HAP-1 (cell line): Measurements from ENCODE around the gene PSMA3.

ENCODE experiments used
- DNase-seq, 2 experiments: peaks; one replicate each; pipeline ENCODE4 v3.0.0-alpha.2; 2016 to 2020; ENCODE audit warnings: low spot score in 2 of 2
- H3K27me3 ChIP-seq: fragments of 250-450 bp; sonication (Bioruptor Pico); 2 replicates; pipeline ENCODE4 v1.5.1; 2020; ENCODE audit warnings: low read depth, mild to moderate bottlenecking, moderate library complexity
- H3K36me3 ChIP-seq: fragments of 250-450 bp; sonication (Bioruptor Pico); replicated peaks from 2 replicates; pipeline ENCODE4 v1.5.1; 2020; ENCODE audit warnings: mild to moderate bottlenecking
- H3K4me1 ChIP-seq: fragments of 250-450 bp; sonication (Bioruptor Pico); 2 replicates; pipeline ENCODE4 v1.5.1; 2020; ENCODE audit warnings: mild to moderate bottlenecking
- H3K4me3 ChIP-seq: fragments of 250-450 bp; sonication (Bioruptor Pico); 2 replicates; pipeline ENCODE4 v1.5.1; 2020; ENCODE audit warnings: mild to moderate bottlenecking, moderate library complexity
- H3K9me3 ChIP-seq: fragments of 250-450 bp; sonication (Bioruptor Pico); 2 replicates; pipeline ENCODE4 v1.5.1; 2020; ENCODE audit warnings: mild to moderate bottlenecking, moderate library complexity
- in situ Hi-C: fragments of 300-500 bp; cut with MboI; formaldehyde crosslinking; loops from 3 replicates; pipeline ENCODE4 v1.14.3; 2020; ENCODE audit warnings: low sequenced_read_pairs, inconsistent platforms, mixed read lengths

The PSMA3 gene

DNA sequence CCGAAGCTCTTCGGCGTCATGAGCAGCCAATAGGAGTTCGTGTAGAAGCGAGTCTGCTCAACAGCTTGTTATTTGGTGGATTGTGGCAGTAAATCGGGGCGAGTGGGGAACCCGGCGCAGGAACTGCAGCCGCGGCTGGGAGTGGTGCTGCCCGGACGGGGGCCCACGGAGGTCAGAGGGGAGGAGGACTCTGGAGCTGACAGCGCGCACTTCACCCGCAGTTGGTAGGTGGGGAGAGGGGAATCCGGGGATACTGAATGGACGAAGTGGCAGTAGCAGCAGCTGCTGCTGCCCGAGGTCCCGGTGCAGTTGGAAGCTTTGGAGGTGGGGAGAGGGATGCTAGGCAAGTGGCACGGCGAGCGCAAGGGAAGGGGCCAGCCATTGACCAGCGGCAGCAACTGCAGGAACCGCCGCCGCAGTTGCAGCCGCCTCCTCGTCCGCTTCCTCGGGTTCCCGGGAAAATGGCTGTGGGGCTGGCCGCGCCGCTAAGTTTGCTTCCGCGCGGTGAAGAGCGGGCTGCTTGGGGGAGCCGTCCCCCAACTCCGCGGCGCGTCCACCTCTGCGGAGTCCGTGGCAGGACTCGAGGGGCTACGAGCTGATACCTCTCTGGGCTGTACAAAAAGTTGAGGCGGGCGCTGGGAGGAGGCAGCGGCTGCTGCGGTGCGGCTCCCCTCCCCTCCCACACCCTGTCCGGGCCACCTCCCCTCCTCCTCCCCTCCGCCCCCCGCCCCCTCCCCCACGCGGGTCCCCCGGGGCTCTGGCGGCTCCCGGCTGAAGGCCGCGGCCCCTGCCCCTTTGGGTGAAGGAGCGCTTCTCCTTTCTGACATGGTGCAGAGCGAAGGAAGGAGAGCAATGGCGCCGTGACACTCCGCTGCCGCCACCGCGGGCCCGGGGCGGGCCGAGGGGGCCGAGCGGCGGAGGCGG, 54.1 kb downstream of the PSMA3 start, which contains the start of gene ARID4A:
Gene ARID4A, plus strand, starts transcription at position 79 of the 924 bp plus-strand sequence. CDS start 1,300 bp downstream, outside the sequence.
- Histone ChIP-seq H3K4me1 (peaks cover 10% of the 10 kb centered on the region), H3K36me3 (peaks cover 21% of the 10 kb centered on the region), H3K9me3 (no peaks in the 10 kb centered on the region), H3K4me3 (peak within 1 kb of the TSS; percentile 85), H3K27me3 (no peaks in the 10 kb centered on the region)
- DNase-seq, result peak; percentile 28 to 44
- in situ Hi-C loops, result no loop called here

DNA sequence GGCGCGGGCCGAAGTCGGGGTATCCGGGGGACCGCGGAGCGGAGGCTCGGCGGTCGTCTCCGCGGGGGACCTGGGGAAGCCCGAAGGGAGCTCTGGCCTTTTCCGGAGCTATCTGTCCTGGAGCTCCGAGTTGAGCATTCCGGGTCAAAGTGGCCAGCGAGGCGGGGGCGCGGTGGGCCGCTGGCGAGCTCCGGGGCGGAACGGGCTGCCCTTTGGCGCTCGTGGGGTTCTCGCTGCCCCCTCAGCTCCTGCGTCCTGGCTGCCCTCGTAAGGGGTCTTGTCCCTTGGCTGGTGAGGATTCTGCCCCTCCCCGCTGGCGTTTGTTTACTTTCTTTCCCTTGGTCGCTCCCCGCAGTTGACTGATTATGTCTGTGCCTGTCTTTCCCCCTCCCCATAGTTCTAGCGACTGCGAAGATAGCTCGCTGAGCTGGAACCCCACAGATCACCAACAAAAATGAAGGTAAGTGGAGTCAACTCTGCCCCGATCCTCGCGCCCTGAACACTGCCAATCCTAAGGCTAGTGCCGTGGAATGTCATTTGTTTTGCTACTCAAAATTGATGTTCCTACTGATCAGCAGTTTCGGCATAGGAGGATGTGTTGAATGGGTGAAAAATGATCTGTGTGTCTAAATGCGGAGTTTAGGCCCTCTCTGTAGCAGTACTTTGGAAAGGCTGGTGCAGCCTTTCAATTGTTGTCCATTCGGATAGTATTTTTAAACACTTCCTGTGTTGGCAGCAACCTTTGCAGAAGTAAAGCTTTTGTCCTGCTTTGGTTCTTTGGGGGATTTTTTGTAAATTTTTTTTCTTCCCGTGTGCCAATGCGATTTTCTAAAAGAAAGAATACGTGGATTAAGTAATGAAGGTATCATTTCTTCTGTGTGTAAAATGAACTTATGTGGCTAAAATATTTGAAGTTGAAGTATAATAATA, 55.0 kb downstream of the PSMA3 start:
- DNase-seq, result peak in 1 of 2 experiments; percentile 26
- in situ Hi-C loops, result no loop called here
- Histone ChIP-seq H3K9me3 (no peaks in the 10 kb centered on the region), H3K4me3 (peak overlapping the region; percentile 85), H3K27me3 (no peaks in the 10 kb centered on the region), H3K4me1 (peaks cover 10% of the 10 kb centered on the region), H3K36me3 (peaks cover 13% of the 10 kb centered on the region)

DNA sequence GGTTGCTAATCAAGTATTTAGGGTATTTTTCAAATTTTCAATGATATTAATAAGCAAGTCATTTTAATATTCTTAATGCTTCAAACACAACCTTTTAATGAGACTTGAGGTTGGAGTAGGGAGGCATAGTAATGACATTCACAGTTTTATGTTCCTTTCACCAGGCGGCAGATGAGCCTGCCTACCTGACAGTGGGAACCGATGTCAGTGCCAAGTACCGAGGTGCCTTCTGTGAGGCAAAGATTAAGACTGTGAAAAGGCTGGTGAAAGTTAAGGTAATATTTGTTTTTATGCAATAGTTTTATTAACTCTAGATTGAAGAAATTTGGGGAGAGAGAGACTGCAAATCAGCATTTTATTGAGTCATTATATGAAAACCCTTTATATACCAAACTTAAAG, 56.8 kb downstream of the PSMA3 start:
- H3K9me3 ChIP-seq, result no peaks in the 10 kb centered on the region
- in situ Hi-C loops, result no loop called here
- H3K4me1 ChIP-seq, result peaks cover 18% of the 10 kb centered on the region
- H3K4me3 ChIP-seq, result no peak overlapping the region
- DNase-seq, result no peak
- H3K36me3 ChIP-seq, result peaks cover 3% of the 10 kb centered on the region
- no peaks in the 10 kb centered on the region for H3K27me3 ChIP-seq

DNA sequence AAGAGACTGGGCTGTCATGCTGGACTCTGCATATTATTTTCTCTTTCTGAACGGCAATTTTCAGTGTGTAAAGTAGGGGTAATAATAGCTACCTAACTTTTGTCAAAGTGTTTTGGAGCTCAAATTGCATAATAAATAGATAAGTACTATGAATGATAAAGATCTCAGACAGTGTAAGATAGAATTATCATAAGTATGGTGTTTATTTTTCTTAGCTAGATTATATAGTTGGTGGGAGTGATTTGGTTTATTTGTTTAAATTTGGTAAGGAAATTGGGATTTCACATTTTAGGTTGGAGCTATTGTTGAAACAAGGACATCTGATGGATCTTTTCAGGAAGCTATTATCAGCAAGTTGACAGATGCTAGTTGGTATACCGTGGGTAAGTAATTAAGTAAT, 61.1 kb downstream of the PSMA3 start:
- Histone ChIP-seq H3K9me3 (no peaks in the 10 kb centered on the region), H3K4me3 (no peak overlapping the region), H3K27me3 (no peaks in the 10 kb centered on the region), H3K4me1 (peaks cover 25% of the 10 kb centered on the region), H3K36me3 (peaks cover 3% of the 10 kb centered on the region)
- peak in 1 of 2 experiments; percentile 39 for DNase-seq
- in situ Hi-C loops, result no loop called here

DNA sequence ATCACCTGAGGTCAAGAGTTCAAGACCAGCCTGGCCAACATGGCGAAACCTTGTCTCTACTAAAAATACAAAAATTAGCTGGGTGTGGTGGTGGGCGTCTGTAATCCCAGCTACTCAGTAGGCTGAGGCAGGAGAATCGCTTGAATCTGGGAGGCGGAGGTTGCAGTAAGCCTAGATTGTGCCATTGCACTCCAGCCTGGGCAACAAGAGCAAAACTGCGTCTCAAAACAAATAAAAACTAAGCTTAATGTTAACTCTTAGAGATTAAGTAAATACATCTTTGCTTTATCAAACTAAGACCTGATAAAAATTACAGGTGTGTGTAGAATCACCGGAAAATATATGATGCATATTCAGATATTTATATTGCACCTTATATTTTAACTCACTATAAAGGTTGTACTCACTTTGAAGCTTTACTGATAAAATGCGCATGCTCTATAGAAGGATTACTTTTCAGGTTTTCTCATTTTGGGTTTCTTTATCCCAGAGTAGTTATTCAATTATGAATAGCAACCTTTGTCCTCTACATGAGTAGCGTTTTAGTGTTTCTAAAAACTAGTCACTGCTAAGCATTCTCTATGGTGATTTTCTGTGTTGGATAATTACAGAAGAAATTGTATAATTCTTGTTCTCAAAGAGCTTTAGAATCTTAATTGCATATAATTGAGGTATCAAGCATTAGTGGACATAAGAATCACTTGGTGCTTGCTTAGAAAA, 63.1 kb downstream of the PSMA3 start:
- DNase-seq, result no peak
- Histone ChIP-seq H3K27me3 (no peaks in the 10 kb centered on the region), H3K4me3 (no peak overlapping the region), H3K9me3 (no peaks in the 10 kb centered on the region), H3K4me1 (peaks cover 25% of the 10 kb centered on the region), H3K36me3 (peaks cover 3% of the 10 kb centered on the region)
- in situ Hi-C loops, result no loop called here

DNA sequence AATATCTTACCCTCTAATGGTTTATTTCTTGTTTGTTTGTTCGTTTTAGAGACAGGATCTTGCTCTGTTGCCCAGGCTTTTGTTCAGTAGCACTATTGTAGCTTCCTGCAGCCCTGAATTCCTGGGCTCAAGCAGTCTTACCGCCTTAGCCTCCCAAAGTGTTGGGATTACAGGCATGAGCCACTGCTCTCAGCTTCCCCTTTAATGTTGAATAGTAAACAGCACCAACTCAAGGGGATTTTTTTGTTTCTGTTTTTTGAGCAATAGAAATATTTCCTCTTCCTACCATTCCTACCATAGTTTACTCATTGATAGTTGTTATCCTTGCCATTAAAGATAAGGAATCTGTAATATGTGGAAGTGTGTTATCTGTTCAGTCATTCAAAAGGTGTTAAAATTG, 64.4 kb downstream of the PSMA3 start:
- no peak for DNase-seq
- no peaks in the 10 kb centered on the region; the same call in none of the 2 replicates for H3K36me3 ChIP-seq
- no peaks in the 10 kb centered on the region for H3K27me3 ChIP-seq
- peaks cover 25% of the 10 kb centered on the region for H3K4me1 ChIP-seq
- no peaks in the 10 kb centered on the region for H3K9me3 ChIP-seq
- H3K4me3 ChIP-seq, result no peak overlapping the region
- in situ Hi-C loops, result no loop called here

DNA sequence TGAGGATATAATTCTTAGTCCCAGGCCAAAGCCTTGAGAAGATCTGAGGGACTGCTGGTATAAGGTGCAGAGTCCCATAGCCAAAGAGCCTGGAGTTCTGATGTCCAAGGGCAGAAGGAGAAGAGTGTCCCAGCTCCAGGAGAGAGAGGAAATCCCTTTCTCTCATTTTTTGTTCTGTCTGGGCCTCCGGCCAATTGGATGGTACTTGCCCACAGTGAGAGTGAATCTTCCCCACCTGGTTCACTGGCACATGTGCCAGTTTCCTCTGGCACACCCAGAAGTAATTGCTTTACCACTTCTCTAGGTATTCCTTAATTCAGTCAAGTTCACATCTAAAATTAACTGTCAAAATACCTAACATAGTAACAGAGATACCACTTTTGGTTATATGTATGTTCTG, 69.1 kb downstream of the PSMA3 start:
- no peak for DNase-seq
- in situ Hi-C loops, result no loop called here
- no peaks in the 10 kb centered on the region for H3K27me3 ChIP-seq

DNA sequence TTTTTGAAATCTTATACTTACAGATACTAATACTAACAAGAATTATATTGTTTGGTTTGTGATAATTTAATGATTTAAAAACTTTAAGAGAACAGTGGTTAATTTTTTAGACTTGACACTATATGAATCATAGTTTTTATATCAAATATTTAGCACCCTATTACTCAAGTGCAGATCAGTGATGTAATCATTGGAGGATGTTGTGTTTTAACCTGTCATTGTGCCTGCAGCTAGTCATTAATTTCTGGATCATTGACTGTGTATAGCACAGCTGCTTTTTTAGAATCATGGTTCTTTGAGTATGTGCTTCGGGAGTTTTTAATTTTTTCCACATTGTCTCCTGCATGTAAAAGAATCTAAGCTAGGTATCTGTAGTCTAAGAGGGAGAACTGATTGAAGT, 71.0 kb downstream of the PSMA3 start:
- Histone ChIP-seq H3K27me3 (no peaks in the 10 kb centered on the region), H3K9me3 (no peaks in the 10 kb centered on the region), H3K4me3 (no peak overlapping the region), H3K36me3 (peaks cover 5% of the 10 kb centered on the region; the same call in 1 of the 2 replicates), H3K4me1 (no peaks in the 10 kb centered on the region)
- no peak for DNase-seq
- in situ Hi-C loops, result no loop called here

More for the DNA sequence above, 69.1 kb downstream of the PSMA3 start:
- Histone ChIP-seq H3K4me1 (no peaks in the 10 kb centered on the region), H3K36me3 (0 out of 2 replicates have a peak, but pooled peaks cover 4% of the 10 kb centered on the region), H3K4me3 (no peak overlapping the region), H3K9me3 (no peaks in the 10 kb centered on the region)
